Measurements from ENCODE around the gene PUM1. TPM values are rescaled to one million over a fixed set of nuclear protein-coding genes. Genes with fewer than 3 reads are reported as not detected.

Gene PUM1
- total and polyA plus RNA-seq, 10 of the 15 experiments (the other 5 are each of a cell fraction or from before 2014, with no cell fraction given), result 21.4 to 75.3 (median 42.4) TPM

DNA sequence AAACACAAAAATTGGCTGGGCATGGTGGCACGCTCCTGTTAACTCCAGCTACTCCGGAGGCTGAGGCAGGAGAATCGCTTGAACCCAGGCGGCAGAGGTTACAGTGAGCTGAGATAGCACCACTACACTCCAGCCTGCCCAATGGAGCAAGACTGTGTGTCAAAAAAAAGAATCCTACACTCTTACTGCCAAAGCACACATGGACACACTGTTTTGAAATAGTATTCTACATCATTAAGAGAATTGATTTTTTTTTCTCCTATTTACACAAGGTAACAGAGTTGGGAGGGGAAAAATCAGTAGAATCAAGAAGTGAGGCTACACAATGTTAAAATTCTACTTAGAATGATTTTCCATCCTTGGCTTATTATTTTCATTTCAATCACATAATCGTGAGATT is 114.8 kb downstream of the PUM1 start:
- intact Hi-C loops (cut with micrococcal nuclease; ENCODE audit: unreplicated experiment) (no loop called here), in situ Hi-C loops (cut with MboI) (no loop called here)
- ChIA-PET RAD21 (ENCODE audit: unreplicated experiment) (no interaction called here), SMC1A (ENCODE audit: uncharacterized antibody, unreplicated experiment) (interaction anchor here (0.6 to 0.9 kb wide), 2 partner anchors 10 to 383 kb away, joined by 3 to 4 read pairs; no protein-coding TSS in a partner anchor), CTCF (no interaction called here), POLR2A (no interaction called here)
- no peak overlapping the region for H3K9ac ChIP-seq (ENCODE audit: control insufficient read depth, insufficient read depth, low read length)
- WGBS (ENCODE audit: insufficient coverage, insufficient replicate concordance, low lambda C conversion rate, missing lambda C conversion rate), result 96% methylated on average over 5 of the region's 5 CpGs
- no peak overlapping the region for H2AFZ ChIP-seq (ENCODE audit: control insufficient read depth, low read depth, low read length)
- DNase-seq (ENCODE audit: low read depth, low spot score) (no peak), FAIRE-seq (no peak), ATAC-seq (no peak)
- no peak overlapping the region for H3K4me3 ChIP-seq
- no peaks in the 10 kb centered on the region for H3K79me2 ChIP-seq (ENCODE audit: control insufficient read depth, insufficient read depth, low read length)
- H3K36me3 ChIP-seq (ENCODE audit: control insufficient read depth in 2 of 2, insufficient read depth in 2 of 2, low read length in 1 of 2), result peaks cover 16 to 56% of the 10 kb centered on the region in 2 experiments
- no peaks in the 10 kb centered on the region for H4K20me1 ChIP-seq (ENCODE audit: control insufficient read depth, insufficient read depth)
- H3K4me2 ChIP-seq (ENCODE audit: control insufficient read depth, insufficient read depth), result no peak overlapping the region
- no TSS peak for BruUV-seq (replicated peaks)
- no peak overlapping the region for H3K27ac ChIP-seq (ENCODE audit: control insufficient read depth, insufficient read depth)
- H3K27me3 ChIP-seq (replicated peaks in 1 of 2; ENCODE audit: control insufficient read depth in 2 of 2, insufficient read depth in 2 of 2, low read length in 1 of 2), result no peaks in the 10 kb centered on the region
- H3K9me3 ChIP-seq (replicated peaks; ENCODE audit: control insufficient read depth, insufficient read depth, low read length), result no peaks in the 10 kb centered on the region
- H3K4me1 ChIP-seq (ENCODE audit: control insufficient read depth, insufficient read depth, low read length), result no peaks in the 10 kb centered on the region
- TF ChIP-seq, protein P1, sequence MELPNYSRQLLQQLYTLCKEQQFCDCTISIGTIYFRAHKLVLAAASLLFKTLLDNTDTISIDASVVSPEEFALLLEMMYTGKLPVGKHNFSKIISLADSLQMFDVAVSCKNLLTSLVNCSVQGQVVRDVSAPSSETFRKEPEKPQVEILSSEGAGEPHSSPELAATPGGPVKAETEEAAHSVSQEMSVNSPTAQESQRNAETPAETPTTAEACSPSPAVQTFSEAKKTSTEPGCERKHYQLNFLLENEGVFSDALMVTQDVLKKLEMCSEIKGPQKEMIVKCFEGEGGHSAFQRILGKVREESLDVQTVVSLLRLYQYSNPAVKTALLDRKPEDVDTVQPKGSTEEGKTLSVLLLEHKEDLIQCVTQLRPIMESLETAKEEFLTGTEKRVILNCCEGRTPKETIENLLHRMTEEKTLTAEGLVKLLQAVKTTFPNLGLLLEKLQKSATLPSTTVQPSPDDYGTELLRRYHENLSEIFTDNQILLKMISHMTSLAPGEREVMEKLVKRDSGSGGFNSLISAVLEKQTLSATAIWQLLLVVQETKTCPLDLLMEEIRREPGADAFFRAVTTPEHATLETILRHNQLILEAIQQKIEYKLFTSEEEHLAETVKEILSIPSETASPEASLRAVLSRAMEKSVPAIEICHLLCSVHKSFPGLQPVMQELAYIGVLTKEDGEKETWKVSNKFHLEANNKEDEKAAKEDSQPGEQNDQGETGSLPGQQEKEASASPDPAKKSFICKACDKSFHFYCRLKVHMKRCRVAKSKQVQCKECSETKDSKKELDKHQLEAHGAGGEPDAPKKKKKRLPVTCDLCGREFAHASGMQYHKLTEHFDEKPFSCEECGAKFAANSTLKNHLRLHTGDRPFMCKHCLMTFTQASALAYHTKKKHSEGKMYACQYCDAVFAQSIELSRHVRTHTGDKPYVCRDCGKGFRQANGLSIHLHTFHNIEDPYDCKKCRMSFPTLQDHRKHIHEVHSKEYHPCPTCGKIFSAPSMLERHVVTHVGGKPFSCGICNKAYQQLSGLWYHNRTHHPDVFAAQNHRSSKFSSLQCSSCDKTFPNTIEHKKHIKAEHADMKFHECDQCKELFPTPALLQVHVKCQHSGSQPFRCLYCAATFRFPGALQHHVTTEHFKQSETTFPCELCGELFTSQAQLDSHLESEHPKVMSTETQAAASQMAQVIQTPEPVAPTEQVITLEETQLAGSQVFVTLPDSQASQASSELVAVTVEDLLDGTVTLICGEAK (IDR thresholded peaks at IDR 0.05; ENCODE audit: borderline replicate concordance), result no peak
- no peak for TF ChIP-seq ATF7 (IDR thresholded peaks at IDR 0.05; ENCODE audit: low read depth)
- TF ChIP-seq, protein P2, sequence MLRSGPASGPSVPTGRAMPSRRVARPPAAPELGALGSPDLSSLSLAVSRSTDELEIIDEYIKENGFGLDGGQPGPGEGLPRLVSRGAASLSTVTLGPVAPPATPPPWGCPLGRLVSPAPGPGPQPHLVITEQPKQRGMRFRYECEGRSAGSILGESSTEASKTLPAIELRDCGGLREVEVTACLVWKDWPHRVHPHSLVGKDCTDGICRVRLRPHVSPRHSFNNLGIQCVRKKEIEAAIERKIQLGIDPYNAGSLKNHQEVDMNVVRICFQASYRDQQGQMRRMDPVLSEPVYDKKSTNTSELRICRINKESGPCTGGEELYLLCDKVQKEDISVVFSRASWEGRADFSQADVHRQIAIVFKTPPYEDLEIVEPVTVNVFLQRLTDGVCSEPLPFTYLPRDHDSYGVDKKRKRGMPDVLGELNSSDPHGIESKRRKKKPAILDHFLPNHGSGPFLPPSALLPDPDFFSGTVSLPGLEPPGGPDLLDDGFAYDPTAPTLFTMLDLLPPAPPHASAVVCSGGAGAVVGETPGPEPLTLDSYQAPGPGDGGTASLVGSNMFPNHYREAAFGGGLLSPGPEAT (IDR thresholded peaks at IDR 0.05; ENCODE audit: low read depth), result no peak
- TF ChIP-seq FOXK2 (IDR thresholded peaks at IDR 0.05), result no peak
- TF ChIP-seq, protein P3, sequence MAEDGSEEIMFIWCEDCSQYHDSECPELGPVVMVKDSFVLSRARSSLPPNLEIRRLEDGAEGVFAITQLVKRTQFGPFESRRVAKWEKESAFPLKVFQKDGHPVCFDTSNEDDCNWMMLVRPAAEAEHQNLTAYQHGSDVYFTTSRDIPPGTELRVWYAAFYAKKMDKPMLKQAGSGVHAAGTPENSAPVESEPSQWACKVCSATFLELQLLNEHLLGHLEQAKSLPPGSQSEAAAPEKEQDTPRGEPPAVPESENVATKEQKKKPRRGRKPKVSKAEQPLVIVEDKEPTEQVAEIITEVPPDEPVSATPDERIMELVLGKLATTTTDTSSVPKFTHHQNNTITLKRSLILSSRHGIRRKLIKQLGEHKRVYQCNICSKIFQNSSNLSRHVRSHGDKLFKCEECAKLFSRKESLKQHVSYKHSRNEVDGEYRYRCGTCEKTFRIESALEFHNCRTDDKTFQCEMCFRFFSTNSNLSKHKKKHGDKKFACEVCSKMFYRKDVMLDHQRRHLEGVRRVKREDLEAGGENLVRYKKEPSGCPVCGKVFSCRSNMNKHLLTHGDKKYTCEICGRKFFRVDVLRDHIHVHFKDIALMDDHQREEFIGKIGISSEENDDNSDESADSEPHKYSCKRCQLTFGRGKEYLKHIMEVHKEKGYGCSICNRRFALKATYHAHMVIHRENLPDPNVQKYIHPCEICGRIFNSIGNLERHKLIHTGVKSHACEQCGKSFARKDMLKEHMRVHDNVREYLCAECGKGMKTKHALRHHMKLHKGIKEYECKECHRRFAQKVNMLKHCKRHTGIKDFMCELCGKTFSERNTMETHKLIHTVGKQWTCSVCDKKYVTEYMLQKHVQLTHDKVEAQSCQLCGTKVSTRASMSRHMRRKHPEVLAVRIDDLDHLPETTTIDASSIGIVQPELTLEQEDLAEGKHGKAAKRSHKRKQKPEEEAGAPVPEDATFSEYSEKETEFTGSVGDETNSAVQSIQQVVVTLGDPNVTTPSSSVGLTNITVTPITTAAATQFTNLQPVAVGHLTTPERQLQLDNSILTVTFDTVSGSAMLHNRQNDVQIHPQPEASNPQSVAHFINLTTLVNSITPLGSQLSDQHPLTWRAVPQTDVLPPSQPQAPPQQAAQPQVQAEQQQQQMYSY (CRISPR knock-in tag; IDR thresholded peaks at IDR 0.05), result no peak
- no peak for TF ChIP-seq NFYA (IDR thresholded peaks at IDR 0.05; ENCODE audit: borderline replicate concordance, low read depth, low read length)
- no peak for TF ChIP-seq CHD2 (IDR thresholded peaks at IDR 0.05; ENCODE audit: borderline replicate concordance, low read depth, low read length)
- TF ChIP-seq ESRRA (IDR thresholded peaks at IDR 0.05; ENCODE audit: low read length), result no peak
- no peak for TF ChIP-seq ZSCAN29 (IDR thresholded peaks at IDR 0.05)
- TF ChIP-seq NR2F1 (conservative IDR thresholded peaks at IDR 0.05), result no peak
- TF ChIP-seq DPF2 (IDR thresholded peaks at IDR 0.05), result no peak
- TF ChIP-seq, protein P4, sequence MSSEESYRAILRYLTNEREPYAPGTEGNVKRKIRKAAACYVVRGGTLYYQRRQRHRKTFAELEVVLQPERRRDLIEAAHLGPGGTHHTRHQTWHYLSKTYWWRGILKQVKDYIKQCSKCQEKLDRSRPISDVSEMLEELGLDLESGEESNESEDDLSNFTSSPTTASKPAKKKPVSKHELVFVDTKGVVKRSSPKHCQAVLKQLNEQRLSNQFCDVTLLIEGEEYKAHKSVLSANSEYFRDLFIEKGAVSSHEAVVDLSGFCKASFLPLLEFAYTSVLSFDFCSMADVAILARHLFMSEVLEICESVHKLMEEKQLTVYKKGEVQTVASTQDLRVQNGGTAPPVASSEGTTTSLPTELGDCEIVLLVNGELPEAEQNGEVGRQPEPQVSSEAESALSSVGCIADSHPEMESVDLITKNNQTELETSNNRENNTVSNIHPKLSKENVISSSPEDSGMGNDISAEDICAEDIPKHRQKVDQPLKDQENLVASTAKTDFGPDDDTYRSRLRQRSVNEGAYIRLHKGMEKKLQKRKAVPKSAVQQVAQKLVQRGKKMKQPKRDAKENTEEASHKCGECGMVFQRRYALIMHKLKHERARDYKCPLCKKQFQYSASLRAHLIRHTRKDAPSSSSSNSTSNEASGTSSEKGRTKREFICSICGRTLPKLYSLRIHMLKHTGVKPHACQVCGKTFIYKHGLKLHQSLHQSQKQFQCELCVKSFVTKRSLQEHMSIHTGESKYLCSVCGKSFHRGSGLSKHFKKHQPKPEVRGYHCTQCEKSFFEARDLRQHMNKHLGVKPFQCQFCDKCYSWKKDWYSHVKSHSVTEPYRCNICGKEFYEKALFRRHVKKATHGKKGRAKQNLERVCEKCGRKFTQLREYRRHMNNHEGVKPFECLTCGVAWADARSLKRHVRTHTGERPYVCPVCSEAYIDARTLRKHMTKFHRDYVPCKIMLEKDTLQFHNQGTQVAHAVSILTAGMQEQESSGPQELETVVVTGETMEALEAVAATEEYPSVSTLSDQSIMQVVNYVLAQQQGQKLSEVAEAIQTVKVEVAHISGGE (CRISPR knock-in tag; IDR thresholded peaks at IDR 0.05), result no peak

Measured in GM12878 (cell line).